Ectodermal cell (in vitro differentiated cells): ENCODE results near the gene TCF4.

Experiments
- H3K27ac ChIP-seq: 2 replicates; pipeline ENCODE4 v1.7.0; 2013; ENCODE audit warnings: mild to moderate bottlenecking, low read depth, low read length; ENCODE audit not compliant: insufficient read depth, poor library complexity, severe bottlenecking
- H3K27me3 ChIP-seq: 2 replicates; pipeline ENCODE4 v1.7.0; 2013; ENCODE audit warnings: mild to moderate bottlenecking, low read length; ENCODE audit not compliant: insufficient read depth, control insufficient read depth, poor library complexity, severe bottlenecking
- H3K36me3 ChIP-seq: one replicate; pipeline ENCODE4 v1.7.0; 2013; ENCODE audit warnings: low read length; ENCODE audit not compliant: control insufficient read depth, insufficient read depth
- H3K4me1 ChIP-seq: one replicate; pipeline ENCODE4 v1.7.0; 2013; ENCODE audit warnings: low read length; ENCODE audit not compliant: control insufficient read depth, insufficient read depth
- H3K4me3 ChIP-seq: 2 replicates; pipeline ENCODE4 v1.7.0; 2013; ENCODE audit warnings: low read depth, low read length, control low read depth; ENCODE audit not compliant: insufficient read depth
- H3K9me3 ChIP-seq: 2 replicates; pipeline ENCODE4 v1.7.0; 2013; ENCODE audit warnings: mild to moderate bottlenecking, low read length, moderate library complexity; ENCODE audit not compliant: control insufficient read depth
- WGBS, 2 experiments: methylation state at CpG; one replicate each; pipeline ENCODE4 v1.1.7; 2013; ENCODE audit warnings: missing lambda C conversion rate in 2 of 2; 5-methylcytosine and 5-hydroxymethylcytosine counted together

The TCF4 gene

DNA sequence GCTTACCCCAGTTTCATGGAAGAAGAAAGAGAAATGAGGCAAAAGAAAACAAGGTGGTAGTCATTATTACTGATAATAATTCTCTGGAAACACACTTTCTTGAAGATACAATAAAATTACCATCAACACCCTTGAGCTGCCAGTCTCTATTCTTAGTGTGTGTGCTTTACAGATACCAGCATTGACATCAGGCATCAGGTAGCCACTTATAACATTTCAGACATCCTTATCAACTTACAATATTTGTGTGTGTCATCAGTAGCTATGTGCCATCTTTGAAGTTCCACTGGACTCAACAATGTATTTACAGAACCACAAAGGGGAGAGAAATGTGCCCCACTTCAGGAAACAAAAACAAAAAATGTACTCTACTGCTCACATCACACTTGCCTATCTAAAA, 62.1 kb downstream of the TCF4 start:
- Histone ChIP-seq H3K4me3 (no peak overlapping the region), H3K27me3 (no peaks in the 10 kb centered on the region), H3K4me1 (peaks cover 15% of the 10 kb centered on the region), H3K9me3 (no peaks in the 10 kb centered on the region), H3K27ac (no peak overlapping the region), H3K36me3 (no peaks in the 10 kb centered on the region)

DNA sequence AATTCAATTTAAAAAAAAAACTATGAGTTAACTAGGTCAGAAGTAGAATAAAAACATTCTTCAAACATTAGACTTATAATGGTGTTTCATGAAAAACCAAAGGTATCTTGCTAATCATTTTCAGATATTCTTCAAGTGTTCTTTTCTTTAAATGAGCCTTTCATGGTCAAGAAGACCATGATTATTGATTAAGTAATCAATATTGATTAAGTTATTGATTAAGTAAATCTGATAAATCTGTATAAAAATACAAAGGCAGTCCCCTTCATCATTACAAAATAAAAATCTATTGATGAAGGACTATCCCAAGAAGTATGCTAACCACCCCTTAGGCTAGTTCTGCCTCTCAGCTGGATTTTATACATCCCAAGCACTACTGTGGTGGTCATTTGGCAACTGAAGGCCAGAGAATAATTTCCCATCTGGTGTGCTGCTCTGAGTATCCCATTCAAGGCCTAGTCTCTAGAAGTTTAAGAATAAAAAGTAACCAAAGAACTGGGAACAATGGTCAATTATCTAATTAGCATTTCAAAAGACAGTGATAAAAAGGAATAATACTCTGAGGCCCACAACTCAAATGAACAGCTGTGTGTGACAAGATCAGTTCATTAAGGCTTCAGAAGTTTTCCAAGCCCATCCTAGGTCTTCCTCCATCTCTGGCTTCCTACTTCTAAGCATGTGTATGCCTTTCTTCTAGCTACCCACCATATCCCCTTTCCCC, 63.5 kb downstream of the TCF4 start:
- Histone ChIP-seq H3K27me3 (no peaks in the 10 kb centered on the region), H3K9me3 (no peaks in the 10 kb centered on the region), H3K4me1 (peaks cover 15% of the 10 kb centered on the region), H3K36me3 (no peaks in the 10 kb centered on the region), H3K27ac (no peak overlapping the region), H3K4me3 (no peak overlapping the region)

DNA sequence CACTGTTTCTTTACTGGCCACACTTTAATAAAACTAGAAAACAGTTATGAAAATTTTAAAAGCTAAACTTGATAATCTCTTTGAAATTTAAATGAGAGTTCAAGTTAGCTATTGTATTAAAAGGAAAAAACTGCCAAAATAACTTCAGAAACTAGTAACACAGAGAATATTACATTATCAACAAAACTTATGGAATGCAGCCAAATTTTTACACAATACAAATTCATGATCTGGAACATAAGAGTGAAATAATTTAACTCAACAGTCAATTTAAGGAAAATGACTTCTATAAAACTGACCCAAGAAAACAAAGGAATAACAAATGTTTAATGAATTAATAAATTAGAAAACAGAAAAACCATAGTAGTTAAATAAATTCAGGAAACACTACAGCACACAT, 65.0 kb downstream of the TCF4 start:
- H3K27ac ChIP-seq = no peak overlapping the region
- H3K4me3 ChIP-seq = no peak overlapping the region
- H3K27me3 ChIP-seq = no peaks in the 10 kb centered on the region
- H3K36me3 ChIP-seq = no peaks in the 10 kb centered on the region
- peaks cover 15% of the 10 kb centered on the region for H3K4me1 ChIP-seq
- H3K9me3 ChIP-seq = no peaks in the 10 kb centered on the region

DNA sequence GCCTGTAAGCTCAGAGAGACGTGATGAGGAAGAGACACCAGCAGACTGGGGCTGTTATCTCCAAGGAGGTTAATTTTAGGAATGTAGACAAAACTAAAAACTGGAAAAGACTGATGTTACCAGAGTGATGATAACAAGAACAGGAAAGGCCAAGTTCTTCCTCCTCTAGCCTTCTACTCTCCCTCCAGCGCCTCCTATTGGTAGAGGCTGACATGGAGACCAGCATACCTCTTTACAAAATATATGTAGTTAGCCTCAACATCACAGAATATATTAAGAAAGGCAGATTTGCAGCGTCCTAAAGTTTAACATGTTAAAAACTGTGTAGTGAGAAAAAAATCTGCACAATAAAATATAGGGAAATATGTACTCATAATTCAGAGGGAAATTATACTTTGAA, 66.0 kb downstream of the TCF4 start:
- H3K4me1 ChIP-seq = peaks cover 15% of the 10 kb centered on the region
- no peak overlapping the region for H3K27ac ChIP-seq
- H3K4me3 ChIP-seq = no peak overlapping the region
- no peaks in the 10 kb centered on the region for H3K9me3 ChIP-seq
- H3K27me3 ChIP-seq = no peaks in the 10 kb centered on the region
- 42 to 97% methylated on average over 1 to 3 of the region's 3 CpGs for WGBS, 2 experiments
- H3K36me3 ChIP-seq = peaks cover 7% of the 10 kb centered on the region

DNA sequence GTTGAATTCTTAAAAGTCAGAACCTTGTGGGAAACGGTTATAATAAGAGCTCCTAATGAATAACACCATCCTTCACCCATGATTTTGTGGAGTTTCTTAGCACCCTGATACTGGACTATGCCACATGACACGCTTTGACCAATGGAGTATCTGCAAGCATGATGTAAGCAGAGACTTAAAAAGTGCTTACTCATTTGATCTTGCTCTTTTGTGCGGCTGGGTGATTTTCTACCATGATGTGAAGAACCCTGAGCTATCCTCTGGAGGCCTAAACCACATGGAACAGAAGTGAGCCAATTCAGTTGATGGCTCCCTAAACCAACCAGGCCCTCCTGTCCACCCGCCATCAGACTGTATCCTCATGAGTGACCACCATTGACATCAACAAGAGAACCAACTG, 70.9 kb downstream of the TCF4 start:
- no peaks in the 10 kb centered on the region for H3K4me1 ChIP-seq
- H3K27me3 ChIP-seq = no peaks in the 10 kb centered on the region
- WGBS, 2 experiments = 93 to 96% methylated on average over 4 of the region's 4 CpGs
- H3K27ac ChIP-seq = no peak overlapping the region
- H3K4me3 ChIP-seq = no peak overlapping the region
- H3K9me3 ChIP-seq = no peaks in the 10 kb centered on the region
- peaks cover 7% of the 10 kb centered on the region for H3K36me3 ChIP-seq

DNA sequence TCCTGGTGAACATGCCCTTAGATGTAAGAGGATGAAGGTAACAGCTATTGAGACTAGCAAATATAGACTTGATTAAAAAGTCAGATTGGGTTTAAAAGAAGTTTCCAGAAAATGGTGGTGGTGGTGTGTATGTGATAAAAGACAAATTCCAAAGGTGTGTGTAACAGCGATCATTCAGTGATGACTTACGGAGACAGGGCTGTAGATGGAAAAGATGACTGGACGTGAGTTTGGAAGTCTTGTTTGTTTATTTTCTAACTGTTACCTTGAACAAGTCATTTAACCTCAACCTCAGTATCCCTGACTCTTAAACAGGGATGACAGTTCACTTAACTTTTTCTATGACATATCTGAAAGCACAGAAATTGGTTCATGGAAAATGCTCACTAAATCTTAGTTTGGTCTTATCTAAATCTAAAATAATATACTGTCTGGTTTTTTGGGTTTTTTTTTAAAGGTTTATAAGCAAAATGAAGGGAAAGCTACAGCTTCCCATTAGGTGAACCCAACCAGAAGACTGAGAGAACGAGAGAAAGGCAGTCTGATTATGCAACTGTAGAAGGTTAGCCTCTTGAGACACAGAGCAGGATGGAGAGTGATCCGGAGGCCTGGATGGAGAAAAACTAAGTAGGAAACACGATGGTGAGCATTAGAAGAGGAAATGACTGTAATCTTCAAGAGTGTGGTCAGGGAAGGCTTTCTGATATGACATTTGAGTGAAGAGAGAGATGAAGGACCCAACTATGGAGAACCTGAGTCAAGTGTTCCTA, 71.9 kb downstream of the TCF4 start:
- Histone ChIP-seq H3K36me3 (peaks cover 7% of the 10 kb centered on the region), H3K4me3 (no peak overlapping the region), H3K4me1 (no peaks in the 10 kb centered on the region), H3K27me3 (no peaks in the 10 kb centered on the region), H3K9me3 (no peaks in the 10 kb centered on the region), H3K27ac (no peak overlapping the region)
- WGBS, 2 experiments = 94 to 96% methylated on average over 5 to 6 of the region's 6 CpGs

DNA sequence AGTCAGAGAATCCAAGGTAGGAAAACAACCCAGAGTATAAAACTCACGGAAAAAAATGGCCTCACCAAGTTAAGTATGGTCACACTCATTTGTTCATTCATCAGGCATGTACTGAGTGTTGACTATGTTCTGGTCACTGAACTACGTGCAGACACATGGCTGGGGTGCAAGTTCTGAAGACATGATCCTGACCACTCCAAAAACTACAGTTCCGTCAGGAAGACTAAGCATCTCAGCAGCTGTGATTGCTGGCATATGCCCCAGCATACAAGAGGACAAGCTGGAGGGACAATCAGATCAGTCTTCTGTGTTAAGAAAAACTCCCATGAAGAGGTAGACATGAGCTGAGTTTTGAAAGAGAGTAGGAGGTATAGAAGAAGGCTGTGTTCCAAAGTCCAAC, 72.8 kb downstream of the TCF4 start:
- no peak overlapping the region for H3K27ac ChIP-seq
- no peaks in the 10 kb centered on the region for H3K4me1 ChIP-seq
- peaks cover 7% of the 10 kb centered on the region for H3K36me3 ChIP-seq
- H3K9me3 ChIP-seq = no peaks in the 10 kb centered on the region
- H3K4me3 ChIP-seq = no peak overlapping the region
- no peaks in the 10 kb centered on the region for H3K27me3 ChIP-seq
- 90 to 94% methylated on average over 3 of the region's 3 CpGs for whole genome bisulfite sequencing, 2 experiments

DNA sequence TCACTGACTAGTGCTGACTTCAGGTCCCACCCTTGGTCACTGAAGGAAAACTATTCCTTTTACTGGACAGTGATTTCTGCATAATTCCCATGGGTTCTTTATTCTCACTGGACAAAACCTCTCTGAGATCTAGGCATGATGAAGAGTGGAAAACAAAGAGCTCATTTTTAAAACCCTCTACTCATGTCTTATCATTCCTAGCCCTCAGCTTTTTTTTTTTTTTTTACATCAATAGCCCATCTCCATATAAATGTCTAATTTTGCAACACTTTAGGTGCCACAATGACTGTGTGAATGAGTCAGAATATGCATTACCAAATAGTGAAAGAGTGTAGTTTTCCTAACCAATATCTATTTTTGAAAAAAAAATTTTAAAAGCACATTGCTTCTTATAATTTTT, 74.8 kb downstream of the TCF4 start:
- no peaks in the 10 kb centered on the region for H3K9me3 ChIP-seq
- no peaks in the 10 kb centered on the region for H3K27me3 ChIP-seq
- peaks cover 7% of the 10 kb centered on the region for H3K36me3 ChIP-seq
- H3K4me3 ChIP-seq = no peak overlapping the region
- H3K4me1 ChIP-seq = peaks cover 7% of the 10 kb centered on the region
- no peak overlapping the region for H3K27ac ChIP-seq

DNA sequence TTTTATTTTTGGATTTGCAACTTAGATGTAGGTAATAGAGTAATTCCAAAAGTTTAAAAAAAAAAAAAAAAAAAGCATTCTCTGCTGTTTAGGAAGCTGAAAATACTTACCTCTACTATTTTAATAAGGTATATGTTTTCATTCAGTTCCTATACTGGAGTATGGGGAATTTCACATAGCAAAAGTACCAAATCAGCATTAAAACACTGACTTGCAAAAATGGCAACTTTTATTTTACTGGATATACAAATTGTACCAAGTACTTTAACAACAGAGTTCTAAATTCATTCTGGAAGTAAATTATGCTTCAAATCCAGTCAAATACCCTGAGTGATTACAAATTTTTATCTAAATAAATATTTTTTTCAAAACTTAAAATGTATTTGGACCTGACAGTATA, 76.7 kb downstream of the TCF4 start:
- Histone ChIP-seq H3K9me3 (no peaks in the 10 kb centered on the region), H3K27ac (no peak overlapping the region), H3K4me3 (no peak overlapping the region), H3K27me3 (no peaks in the 10 kb centered on the region), H3K4me1 (peaks cover 7% of the 10 kb centered on the region), H3K36me3 (no peaks in the 10 kb centered on the region)

DNA sequence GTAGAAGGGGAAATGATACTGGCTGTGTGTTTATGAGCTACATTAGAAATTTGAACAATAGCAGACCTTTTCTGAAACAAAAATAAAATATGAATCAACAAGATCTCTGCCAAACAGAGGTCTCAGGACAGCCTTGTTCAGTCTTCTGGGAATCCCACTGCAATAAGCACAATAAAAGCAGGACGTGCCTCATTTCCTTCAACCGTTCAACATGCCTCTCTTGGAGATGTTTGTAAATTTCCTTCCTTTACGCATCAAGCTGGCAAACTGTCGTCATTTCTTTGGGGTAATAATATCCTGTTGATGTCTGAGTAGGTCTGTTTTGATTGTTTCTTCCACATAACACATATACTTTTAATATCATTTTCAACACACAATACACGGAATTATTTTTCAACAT, 77.2 kb downstream of the TCF4 start:
- 74 to 77% methylated on average over 4 of the region's 5 CpGs for WGBS, 2 experiments
- H3K9me3 ChIP-seq = no peaks in the 10 kb centered on the region
- H3K27me3 ChIP-seq = no peaks in the 10 kb centered on the region
- no peak overlapping the region for H3K4me3 ChIP-seq
- no peaks in the 10 kb centered on the region for H3K36me3 ChIP-seq
- peaks cover 7% of the 10 kb centered on the region for H3K4me1 ChIP-seq
- no peak overlapping the region for H3K27ac ChIP-seq
